GM19023 (cell line): ENCODE results near the gene NTM.

Experiments used
- ATAC-seq: cut with Tn5 transposase; IDR thresholded peaks from one replicate; pipeline ENCODE4 v1.9.1; 2021; ENCODE audit warnings: mild to moderate bottlenecking, moderate library complexity; ENCODE audit not compliant: unreplicated experiment

NTM gene

DNA sequence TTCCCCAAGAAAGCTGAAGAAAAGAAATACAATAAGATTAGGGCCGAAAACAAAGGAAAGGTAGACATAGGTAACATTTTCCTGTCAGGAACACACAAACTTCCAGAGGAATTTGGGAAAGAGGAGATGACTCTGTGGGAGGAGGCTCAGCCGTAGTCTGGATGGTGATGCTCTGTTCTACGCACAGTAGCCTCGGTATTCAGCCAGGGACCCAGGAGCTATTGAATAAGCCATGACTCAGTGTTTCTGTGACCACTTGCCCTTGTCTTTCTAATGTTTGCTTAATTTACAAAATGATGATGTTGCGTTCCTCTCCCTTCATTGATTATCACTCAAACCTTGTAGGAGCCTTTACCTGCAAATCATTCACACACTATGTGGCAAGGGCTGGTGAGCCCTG is 745.0 kb downstream of the NTM start:
- ATAC-seq: no peak

DNA sequence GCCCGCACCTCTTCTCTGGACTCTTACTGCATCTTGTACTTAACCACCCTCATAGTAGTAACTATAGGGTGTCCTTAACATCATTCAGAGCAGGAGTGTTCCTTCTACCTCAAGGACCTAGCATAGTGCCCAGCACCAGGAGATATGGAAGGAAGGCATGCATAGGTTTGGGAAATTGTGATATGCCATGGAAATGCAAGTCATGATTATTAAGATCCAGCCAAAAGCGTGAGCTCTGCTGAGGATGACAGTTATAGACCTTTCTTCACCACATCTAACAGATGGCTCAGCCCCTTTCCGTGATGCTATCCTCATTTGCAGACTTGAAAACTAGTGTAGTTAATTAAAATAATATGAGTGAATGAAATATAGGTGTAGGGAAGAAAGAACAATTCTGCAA is 746.1 kb downstream of the NTM start:
- no peak for ATAC-seq

DNA sequence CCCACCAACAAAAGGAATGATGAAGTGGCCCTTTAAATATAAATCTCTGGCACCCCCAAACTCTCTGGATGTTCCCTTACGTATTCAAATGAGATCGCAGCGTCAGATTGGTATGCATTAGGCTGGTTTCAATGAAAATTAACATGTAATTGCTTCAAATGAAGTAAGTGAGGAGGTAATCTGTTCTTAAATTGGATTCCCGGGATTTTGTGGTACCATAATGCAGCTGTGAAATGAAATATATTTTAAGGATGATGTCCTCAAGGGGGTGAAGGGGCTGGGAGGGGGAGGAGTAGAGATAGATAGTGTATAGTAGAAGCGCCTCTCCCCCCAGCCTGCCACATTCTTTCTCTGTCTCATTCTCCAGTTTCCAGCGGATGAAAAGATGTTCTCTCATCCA is 748.2 kb downstream of the NTM start:
- no peak for ATAC-seq

DNA sequence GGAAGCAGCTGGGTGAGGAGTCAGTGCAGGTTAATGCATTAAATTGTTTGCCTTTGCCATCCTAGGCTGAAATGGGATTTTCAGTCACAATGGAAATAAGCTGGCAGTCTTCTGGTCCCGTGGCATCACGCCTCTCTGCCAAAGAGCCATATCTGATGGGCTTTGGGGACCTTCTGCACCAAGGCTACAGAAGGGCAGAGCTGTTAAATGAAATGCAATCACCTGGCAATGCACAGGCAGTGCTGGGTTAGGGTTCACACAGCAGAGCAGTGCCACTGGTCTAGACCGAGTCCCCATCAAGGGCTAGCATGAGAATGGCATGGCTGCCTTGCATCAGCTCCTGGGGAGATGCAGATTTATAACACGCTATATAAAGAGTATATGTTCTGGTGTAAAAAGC is 749.2 kb downstream of the NTM start:
- ATAC-seq: no peak

DNA sequence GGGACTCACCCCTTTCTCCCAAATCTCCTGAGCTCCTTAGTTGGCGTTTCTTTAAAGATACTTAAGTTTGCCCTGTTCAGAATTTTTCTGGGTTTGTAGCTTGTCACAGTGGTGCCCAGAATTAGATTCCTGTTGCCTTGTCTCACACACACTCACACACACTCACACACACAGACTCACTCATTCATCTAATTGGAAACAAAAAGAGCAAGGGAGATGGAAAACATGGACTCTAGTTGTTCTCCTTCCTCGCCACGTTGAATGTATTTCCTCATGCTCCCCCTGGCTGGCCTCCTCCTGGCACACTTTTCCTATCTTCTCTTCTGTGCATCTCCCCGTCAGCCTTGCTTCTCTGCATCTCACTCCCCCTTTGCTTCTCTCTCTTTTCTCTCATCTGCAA is 752.3 kb downstream of the NTM start:
- ATAC-seq: no peak

DNA sequence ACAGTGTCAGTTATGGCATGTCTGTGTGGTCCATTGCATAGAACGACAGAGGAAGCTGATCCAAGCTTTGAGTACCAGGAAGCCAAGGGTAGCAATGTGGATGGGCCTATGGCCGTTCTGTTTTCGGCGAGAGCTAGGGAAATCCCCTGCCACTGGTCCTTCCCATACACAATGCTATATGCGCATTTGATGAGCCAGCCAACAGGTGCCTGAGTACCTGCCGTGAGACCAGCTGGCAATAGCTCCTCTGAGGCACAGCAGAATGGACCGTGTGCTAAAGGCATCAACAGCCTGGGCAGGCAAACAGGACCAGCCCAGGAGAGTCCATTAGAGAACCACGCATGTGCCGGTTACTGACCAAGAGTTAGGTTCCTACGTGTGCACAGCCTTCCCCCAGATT is 753.0 kb downstream of the NTM start:
- no peak for ATAC-seq

DNA sequence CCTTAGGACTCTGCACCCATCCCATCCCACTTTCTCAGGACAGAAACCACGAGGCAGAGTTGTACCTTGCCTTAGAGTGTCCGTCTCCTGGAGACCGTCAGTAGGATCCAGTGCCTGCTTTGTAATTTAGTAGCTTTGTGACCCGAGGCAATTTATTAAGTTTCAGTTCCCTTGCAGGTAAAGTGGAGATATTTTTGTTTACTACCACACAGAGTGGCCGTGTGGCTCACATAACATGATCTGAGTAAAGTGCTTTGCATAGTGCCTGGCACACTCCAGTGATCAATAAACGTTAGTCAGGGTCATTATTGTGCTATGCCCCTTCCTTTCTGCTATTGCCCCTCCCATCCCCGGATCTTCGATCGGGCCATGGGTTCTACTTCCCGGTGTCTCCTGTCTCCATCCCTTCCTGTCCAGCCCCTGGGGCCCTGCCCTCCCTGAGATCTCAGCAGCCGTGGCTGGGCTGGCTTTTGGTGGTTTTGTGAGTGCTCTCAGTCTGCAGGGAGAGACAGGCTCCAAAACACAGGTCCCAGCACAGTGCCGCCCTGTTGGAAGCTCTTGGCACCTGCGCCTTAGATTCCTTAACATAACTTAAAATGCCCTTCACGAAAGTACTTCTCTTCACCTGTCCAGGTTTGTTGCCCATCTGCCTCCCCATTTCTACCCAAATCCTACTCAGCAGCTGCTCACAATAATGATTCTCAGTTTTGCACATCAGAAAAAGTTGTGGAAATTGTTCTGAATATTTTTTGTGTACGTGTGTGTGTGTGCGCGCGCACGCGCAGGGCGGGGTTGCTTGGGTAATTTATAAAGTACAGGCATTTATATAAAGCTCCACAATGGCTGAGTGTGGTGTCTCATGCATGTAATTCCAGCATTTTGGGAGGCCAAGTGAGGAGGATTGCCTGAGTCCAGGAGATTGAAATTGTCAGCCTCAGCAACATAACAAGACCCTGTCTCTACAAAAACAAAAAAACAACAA is 753.7 kb downstream of the NTM start:
- ATAC-seq: no peak

DNA sequence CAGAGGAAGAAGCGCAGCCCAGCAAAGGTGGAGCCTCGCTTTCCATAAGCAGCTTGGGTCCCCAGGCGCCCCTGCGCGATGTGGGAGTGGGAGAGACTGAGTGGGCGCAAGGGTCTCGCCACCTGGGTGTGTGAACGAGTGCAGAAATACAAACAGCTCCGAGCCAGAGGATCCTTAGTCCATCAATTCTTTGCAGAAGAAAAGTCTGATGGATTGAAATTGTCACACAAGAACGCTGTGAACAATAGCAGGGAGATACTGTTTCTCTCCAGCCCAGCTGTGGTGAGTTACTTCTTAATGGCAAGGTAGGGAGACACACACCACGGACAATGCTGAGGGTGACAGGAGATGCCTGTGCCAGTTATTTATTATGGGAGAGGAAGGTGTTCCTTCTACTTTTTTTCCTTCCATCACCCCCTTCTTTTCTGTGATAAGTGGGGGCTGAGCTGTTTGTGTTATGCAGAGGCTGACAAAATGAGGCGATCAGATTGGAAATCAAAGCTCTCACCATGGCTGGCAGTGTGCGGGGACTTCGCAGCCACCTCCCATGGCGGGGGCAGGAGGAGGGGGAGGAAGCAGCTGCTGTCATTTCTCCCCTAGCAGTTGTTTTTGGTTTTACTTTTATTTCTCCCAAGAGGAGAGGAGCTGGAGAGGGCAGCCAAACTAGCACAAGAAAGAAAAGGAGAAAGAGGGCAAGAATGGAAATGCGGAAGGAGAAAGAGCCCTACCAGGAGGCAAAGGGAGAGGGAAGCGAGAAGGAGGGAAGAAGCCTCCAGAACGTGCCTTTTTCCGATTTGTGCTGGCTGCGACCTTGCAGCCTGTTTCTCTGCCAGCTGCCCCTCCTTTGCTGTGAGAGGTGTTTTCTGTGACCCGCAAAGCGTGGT is 755.8 kb downstream of the NTM start:
- no peak for ATAC-seq

DNA sequence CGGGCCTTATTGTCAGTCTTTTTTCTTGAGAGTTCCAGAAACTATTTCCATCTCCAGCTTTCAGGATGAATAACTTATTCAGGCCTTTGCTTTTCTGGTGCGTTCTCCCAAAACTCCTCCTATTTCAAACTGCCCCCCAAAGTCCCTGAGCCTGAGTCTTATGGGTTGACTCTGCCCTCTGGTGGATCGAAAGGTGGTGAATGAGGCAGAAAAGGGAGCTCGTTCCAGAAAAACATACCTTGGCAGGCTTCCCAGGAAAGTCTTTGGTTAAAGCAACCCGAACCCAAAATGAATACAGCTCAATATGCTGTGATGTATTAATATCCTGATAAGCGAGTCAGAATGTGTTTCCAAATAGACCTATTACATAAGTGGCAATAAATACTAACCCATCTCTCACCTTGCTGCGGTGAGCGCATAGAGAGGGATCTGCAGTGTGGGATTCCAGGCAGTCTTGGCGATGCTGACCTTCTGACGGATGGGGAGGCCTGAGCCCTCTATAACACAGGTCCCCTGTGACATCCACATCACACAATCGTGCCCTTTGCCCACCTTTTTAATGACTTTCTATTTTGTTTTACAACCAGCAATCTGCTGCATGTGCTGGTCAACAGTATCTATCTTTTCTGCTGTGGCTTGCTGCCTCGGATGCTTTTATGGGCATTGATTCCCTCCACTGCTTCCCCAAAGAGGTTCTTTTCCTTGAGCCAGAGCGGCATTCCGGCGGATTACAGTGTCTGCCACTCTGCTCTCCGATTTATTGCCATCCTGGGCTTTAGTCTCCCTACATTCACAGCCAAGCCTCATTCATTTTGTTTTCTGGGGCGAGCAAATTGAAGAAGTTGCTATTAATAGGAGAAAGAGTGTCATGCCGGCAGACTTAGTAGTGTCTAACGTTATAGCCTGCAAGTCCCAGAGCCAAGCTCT is 756.8 kb downstream of the NTM start:
- ATAC-seq: no peak

DNA sequence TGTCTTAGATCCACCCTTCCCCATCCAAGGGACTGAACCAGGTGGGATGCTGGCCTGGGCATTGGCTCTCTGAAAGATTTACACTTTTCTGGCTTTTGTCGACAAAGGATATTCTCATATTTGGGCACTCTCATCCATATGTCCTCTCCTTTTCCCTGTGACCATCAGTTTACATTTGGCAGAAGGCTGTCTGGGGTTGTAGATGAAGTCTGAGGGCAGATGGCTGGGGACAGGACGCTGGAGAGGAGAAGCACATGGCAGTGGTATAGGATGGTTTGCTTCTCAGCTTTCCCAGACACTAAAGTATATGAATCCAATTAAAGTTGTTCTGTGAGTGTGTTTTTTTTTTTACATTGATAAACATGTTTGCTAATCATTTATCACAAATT is 757.5 kb downstream of the NTM start:
- no peak for ATAC-seq

DNA sequence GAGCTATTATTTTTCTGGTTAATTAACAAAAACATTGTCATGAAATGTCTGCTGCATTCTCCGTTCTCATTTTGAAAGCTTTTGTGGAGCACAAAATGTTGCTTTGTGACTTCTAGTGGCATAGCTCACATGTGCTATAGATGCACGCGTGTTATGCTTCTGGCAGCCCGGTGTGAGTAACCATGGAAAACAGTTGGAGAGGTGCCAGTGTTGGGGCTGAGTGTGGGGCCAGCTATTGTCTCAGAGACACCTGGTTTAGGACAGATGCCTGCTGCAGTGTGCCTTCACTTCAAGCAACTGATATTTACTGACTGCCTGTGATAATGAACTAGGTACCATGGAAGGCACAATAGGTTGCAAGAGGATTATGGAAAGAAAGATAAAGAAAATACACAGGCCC is 760.6 kb downstream of the NTM start:
- ATAC-seq: no peak

DNA sequence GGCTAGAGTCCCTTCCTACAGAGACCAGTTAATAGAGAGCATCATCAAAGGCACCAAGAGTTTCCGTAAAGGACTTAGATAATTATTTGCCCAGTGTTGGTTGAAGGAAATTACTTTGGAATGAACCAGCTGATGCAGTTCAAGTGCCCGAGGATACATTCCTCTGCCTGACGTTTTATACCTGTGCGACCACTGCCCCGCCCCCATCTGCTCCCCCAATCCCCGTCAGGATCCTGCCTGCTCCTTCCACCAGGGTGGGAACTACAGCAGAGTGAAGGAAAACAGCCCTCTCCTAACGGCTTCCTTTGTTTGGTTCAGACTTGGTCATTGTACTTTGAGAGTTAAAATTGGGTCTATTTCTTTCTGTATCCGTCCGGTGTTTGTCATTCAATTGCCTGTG is 761.5 kb downstream of the NTM start:
- no peak for ATAC-seq

DNA sequence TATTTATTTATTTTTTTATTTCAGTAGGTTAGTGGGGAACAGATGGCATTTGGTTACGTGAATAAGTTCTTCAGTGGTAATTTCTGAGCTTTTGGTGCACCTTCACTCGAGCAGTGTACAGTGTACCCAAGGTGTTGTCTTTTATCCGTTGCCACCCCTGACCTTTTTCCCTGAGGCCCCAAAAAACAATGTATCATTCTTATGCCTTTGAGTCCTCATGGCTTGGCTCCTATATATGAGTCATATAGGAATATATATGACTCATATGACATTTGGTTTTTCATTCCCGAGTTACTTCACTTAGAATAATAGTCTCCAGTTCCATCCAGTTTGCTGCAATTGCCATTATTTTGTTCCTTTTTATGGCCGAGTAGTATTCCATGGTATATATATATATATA is 763.9 kb downstream of the NTM start:
- ATAC-seq: no peak

DNA sequence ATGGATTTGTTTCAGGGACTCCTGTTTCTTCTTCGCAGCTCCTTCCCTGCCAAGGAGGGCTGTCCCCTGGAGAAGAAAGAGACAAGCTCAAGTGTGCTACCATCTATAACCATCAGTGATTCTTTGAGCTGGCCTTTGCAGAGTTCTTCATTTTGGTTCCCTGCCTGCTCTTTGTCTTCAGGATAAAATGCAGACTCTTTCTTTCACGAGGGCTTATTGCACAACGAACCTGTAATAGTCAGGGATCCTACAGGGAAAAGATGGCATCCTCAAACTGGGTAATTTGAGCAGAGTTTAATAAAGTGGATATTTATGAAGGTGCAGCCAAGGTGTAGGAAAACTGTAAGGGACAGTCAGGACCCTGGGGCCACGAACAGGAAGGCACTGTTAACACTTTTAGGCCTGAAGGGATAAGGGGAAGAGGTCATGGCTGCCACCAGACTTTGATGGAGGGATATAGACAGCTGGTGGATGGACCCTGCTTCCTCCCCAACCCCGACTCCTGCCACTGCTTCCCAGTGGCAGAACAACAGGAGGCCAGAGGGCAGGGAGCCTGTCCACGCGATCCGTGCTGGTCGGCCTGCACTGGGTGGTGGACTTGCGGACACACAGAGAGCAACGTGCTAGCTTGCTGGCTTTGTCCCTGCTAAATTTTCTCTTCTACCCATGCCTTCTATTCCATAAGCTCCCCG is 767.0 kb downstream of the NTM start:
- no peak for ATAC-seq

DNA sequence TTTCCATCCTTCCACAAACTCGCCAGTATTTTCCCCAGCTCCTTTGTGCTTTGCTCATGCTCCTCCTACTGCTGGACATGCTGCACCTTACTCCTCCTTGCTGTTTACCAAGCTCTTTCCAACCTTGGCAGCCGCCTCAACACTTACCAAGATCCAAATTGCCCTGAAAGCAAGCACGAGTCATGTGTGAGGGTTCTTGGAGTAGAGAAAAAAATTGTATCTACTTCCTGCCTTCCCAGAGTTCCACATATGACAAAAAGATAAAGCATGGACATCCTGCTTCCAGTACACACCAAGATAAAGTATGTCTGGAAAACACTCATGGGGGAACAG is 767.5 kb downstream of the NTM start:
- ATAC-seq: no peak

DNA sequence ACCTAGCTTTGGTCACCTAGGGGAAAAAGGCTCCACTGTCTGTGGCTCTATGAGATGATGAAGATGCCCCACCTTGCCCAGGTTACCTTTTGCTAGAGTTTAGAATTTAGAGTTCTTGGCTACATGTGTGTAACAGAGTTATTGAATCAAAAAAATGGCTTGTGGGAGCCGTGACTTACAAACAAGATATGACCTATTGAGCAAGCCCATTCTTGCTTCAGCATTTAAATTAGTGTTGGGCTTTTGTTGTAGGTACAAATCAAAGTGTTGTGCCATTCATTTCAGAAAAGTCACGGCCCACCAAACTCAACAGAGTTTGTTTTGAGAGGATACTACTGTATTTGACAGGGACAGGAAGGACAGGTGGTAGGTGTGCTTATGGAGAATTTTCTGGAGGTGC is 768.8 kb downstream of the NTM start:
- no peak for ATAC-seq

DNA sequence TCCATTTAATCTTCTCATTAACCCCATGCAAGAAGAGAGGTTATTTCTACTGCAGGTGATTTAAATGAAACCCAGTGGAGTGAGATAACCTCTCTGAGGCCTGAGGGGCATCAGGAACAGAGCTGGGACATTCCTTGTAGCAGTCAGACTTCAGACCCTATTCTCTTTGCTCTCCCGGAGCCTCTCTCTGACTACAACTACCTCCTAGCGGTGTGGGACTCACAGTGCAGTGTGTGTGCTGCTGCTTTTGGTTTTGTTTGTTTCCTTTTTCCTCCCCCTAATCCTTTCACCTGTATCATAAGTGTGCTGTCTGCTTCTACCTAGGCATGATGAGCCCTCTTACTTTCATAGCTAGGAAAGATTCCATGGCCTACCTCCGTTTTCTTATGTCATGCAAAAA is 769.6 kb downstream of the NTM start:
- ATAC-seq: no peak

DNA sequence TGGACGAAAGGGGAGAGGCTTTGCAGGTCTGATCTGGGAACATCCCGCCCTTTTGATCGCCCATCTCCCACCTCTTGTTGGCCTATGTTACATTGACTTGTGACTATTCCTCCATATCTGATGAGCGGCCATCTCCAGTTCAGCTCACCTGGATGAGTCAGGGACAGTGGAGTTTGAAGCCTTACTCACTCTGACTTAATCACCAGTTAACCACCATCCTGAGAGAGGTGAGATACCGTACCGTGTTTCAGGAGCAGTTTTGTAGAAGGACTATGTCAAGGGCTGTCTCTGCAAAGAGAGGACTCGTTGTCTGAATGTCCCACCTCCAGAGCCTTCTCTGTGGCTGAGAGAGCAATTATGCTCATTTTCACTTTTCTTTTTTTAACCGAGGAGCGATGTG is 771.7 kb downstream of the NTM start:
- ATAC-seq: no peak

DNA sequence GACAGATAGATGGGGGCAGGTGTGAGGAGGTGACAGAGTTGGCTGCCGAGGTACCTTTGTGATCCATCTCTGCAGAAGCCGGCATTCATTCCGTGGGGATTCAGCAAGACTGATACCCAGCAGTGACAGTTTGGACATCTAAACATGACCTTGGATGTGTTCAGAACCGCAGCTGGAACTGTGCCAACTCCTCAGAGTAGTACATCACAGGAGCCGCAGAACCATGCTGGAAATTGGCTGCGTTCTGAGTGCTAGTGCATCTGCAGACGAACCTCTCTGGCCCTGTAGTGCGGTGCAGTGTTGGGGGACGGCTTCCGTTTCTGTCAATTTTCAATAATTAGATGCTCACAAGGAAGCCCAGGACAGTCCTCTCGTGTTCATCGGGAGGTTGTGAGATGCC is 772.1 kb downstream of the NTM start:
- no peak for ATAC-seq

DNA sequence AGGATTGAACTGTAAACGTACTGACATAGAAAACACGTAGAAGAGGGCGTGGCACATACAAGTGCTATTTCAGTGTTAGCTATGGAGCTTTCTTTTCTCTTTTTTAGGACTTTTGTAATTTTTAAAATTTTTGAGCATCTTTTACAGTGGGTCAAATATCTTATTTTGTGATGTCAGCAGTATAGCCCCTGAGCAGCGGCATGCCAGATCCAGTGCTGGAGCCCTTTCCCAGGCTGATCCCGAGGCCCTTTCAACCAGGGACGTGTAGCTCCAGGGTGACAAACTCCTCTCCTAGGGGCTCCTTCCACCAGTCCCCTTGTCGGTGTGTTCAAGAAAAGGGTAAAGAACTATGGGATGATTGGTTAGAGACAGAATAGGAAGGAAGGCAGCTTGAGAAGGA is 777.0 kb downstream of the NTM start:
- ATAC-seq: no peak
